Stomach (tissue), 9 donors: ENCODE results near the gene RABAC1. TPM values are rescaled to one million over a fixed set of nuclear protein-coding genes. Genes with fewer than 3 reads are reported as not detected.

Experiments used
- DNase-seq, 2 donors: peaks; one replicate each; pipeline versions ENCODE4 v3.0.0 to v3.0.0-alpha.2; 2013 to 2019
- H3K27ac ChIP-seq, 5 donors: fragments of 200-600 bp in 4 of 5; sonication (generic) in 4 of 5; one replicate each; pipeline ENCODE4 v1.5.1; 2013 to 2019; ENCODE audit warnings: mild to moderate bottlenecking in 1 of 5, moderate library complexity in 1 of 5
- H3K27me3 ChIP-seq, 3 donors: fragments of 200-600 bp; sonication (generic); one replicate each; pipeline ENCODE4 v1.5.1; 2017 to 2019; ENCODE audit warnings: mixed run types in 1 of 3
- H3K36me3 ChIP-seq, 4 donors: fragments of 200-600 bp; sonication (generic); 1 replicate in 3 of 4; 2 replicates in 1 of 4; pipeline ENCODE4 v1.5.1; 2016 to 2019
- H3K4me1 ChIP-seq, 4 donors: fragments of 200-600 bp; sonication (generic); one replicate each; pipeline ENCODE4 v1.5.1; 2016 to 2019
- H3K4me3 ChIP-seq, 4 donors: fragments of 200-600 bp; sonication (generic) in 3 of 4; one replicate each; pipeline ENCODE4 v1.5.1; 2016 to 2019; ENCODE audit warnings: mild to moderate bottlenecking in 1 of 4
- H3K9me3 ChIP-seq, 4 donors: fragments of 200-600 bp; sonication (generic); one replicate each; pipeline ENCODE4 v1.5.1; 2016 to 2019
- CTCF ChIP-seq, 7 experiments: fragments of 450-650 bp in 4 of 7; fragments of 200-600 bp in 3 of 7; sonication (generic) in 3 of 7; IDR thresholded peaks; one replicate each; pipeline ENCODE4 v1.5.1; 2016 to 2019; ENCODE audit warnings: antibody characterized with exemption in 7 of 7, control low read depth in 2 of 7, mild to moderate bottlenecking in 1 of 7
- EP300 ChIP-seq: sonication (generic); formaldehyde crosslinking; IDR thresholded peaks from one replicate; pipeline ENCODE4 v1.6.1; 2017; ENCODE audit warnings: antibody characterized with exemption
- POLR2A ChIP-seq, 4 donors: fragments of 450-650 bp; IDR thresholded peaks; one replicate each; pipeline ENCODE4 v1.6.1; 2016; ENCODE audit warnings: antibody characterized with exemption in 4 of 4, control low read depth in 2 of 4, mild to moderate bottlenecking in 1 of 4, moderate library complexity in 1 of 4
- POLR2AphosphoS5 ChIP-seq, 3 donors: sonication (generic); formaldehyde crosslinking; IDR thresholded peaks; one replicate each; pipeline ENCODE4 v1.6.1; 2016; ENCODE audit warnings: antibody characterized with exemption in 3 of 3
- WGBS, 5 donors: extraction: QIAGEN DNeasy Blood & Tissue Kit in 3 of 5; methylation state at CpG; one replicate each; pipeline versions ENCODE4 v1.1.5 to v1.1.7; 2013 to 2018; 5-methylcytosine and 5-hydroxymethylcytosine counted together
- intact Hi-C: fragments of 100-400 bp; cut with DNase I; formaldehyde crosslinking; loops from one replicate; pipeline ENCODE4 v1.15.1; 2023; ENCODE audit warnings: low total_unique reads
- polyA plus RNA-seq, 3 donors: library from polyadenylated mRNA; stranded (reverse); fragments of 200-250 nt; gene quantifications; one replicate each; pipeline ENCODE4 v1.2.3, GENCODE V29; 2013
- total RNA-seq, 5 donors: library from RNA; depleted of rRNA; stranded (reverse); fragments of >200 nt; gene quantifications; one replicate each; pipeline versions ENCODE4 v1.1.0 to v1.2.3, GENCODE V29; 2014 to 2016
- donor health status: healthy with polysubstance abuse.
- donor health status: Bipolar disorder and iron deficiency.
- donor health status: healthy.

Gene RABAC1
- total and polyA plus RNA-seq, 8 donors, result 44.6 to 499 (median 132) TPM

- no peak overlapping the region for H3K27ac ChIP-seq
- DNase-seq, result no peak
- 86 to 95% (median 93%) methylated on average over 5 of the region's 5 CpGs for WGBS, 5 donors
- no peak overlapping the region for H3K4me3 ChIP-seq
- intact Hi-C loops, result no loop called here
- peaks cover 0 to 17% (median 14%) of the 10 kb centered on the region in 4 donors for H3K4me1 ChIP-seq
- TF ChIP-seq EP300 (no peak), POLR2A (IDR thresholded peaks at IDR 0.05) (no peak), CTCF (IDR thresholded peaks at IDR 0.05) (no peak), POLR2AphosphoS5 (IDR thresholded peaks at IDR 0.05) (no peak)
- H3K27me3 ChIP-seq, result peaks cover 14 to 98% (median 80%) of the 10 kb centered on the region in 3 donors
- H3K36me3 ChIP-seq, result no peaks in the 10 kb centered on the region
- no peaks in the 10 kb centered on the region for H3K9me3 ChIP-seq
Measured at GRCh38 chr19:41918653-41919244, 40.4 kb downstream of the RABAC1 start.

DNA sequence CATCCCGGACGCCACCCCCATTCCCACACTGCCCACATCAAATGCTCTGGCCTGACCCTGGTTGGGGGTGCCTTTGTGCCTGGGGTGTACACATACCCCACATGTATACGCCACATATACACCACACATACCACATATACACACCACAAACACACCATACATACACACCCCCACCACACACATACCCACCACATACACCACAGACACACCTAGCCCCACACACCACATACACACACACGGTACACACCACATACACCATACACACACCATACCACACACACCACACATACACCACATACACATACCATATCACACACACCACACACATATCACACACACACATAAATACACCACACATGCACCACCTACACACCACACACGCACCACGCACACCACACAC is 41.0 kb downstream of the RABAC1 start:
- Histone ChIP-seq H3K27ac (no peak overlapping the region), H3K36me3 (no peaks in the 10 kb centered on the region), H3K4me1 (peaks cover 3 to 23% (median 20%) of the 10 kb centered on the region in 4 donors), H3K9me3 (no peaks in the 10 kb centered on the region), H3K4me3 (no peak overlapping the region), H3K27me3 (peaks cover 18 to 98% (median 84%) of the 10 kb centered on the region in 3 donors)
- TF ChIP-seq CTCF (IDR thresholded peaks at IDR 0.05) (no peak), POLR2AphosphoS5 (IDR thresholded peaks at IDR 0.05) (no peak), POLR2A (IDR thresholded peaks at IDR 0.05) (no peak), EP300 (no peak)
- no peak for DNase-seq
- WGBS, 5 donors, result 71 to 91% (median 79%) methylated on average over 4 to 6 of the region's 6 CpGs
- intact Hi-C loops, result no loop called here

- DNase-seq, result no peak
- Histone ChIP-seq H3K4me1 (peaks cover 5 to 27% (median 24%) of the 10 kb centered on the region in 4 donors), H3K36me3 (no peaks in the 10 kb centered on the region), H3K9me3 (no peaks in the 10 kb centered on the region), H3K27me3 (peaks cover 18 to 98% (median 84%) of the 10 kb centered on the region in 3 donors), H3K27ac (no peak overlapping the region), H3K4me3 (no peak overlapping the region)
- WGBS, 5 donors, result 34 to 50% (median 40%) methylated on average over 3 to 12 of the region's 12 CpGs
- TF ChIP-seq POLR2A (IDR thresholded peaks at IDR 0.05) (no peak), EP300 (no peak), CTCF (IDR thresholded peaks at IDR 0.05) (no peak), POLR2AphosphoS5 (IDR thresholded peaks at IDR 0.05) (no peak)
- intact Hi-C loops, result no loop called here
Measured at GRCh38 chr19:41917676-41918075, 41.4 kb downstream of the RABAC1 start.

GRCh38 chr19:41915776-41916414 is 43.2 kb downstream of the RABAC1 start:
- no peak overlapping the region for H3K27ac ChIP-seq
- H3K4me3 ChIP-seq, result no peak overlapping the region
- TF ChIP-seq EP300, result no peak
- TF ChIP-seq POLR2AphosphoS5 (IDR thresholded peaks at IDR 0.05), result no peak
- no peak for TF ChIP-seq CTCF (IDR thresholded peaks at IDR 0.05)
- TF ChIP-seq POLR2A (IDR thresholded peaks at IDR 0.05), result no peak
- WGBS, 5 donors, result 15 to 39% (median 30%) methylated on average over 26 to 27 of the region's 27 CpGs
- H3K4me1 ChIP-seq, result peaks cover 5 to 33% (median 25%) of the 10 kb centered on the region in 4 donors
- no peaks in the 10 kb centered on the region for H3K9me3 ChIP-seq
- no peak for DNase-seq
- H3K27me3 ChIP-seq, result peaks cover 7 to 98% (median 84%) of the 10 kb centered on the region in 3 donors
- no peaks in the 10 kb centered on the region for H3K36me3 ChIP-seq
- intact Hi-C loops, result no loop called here
